Stimulated activated CD4-positive, alpha-beta T cell treated with anti-CD3 and anti-CD28 coated beads, Interleukin-2, amount 100 ng/mL, for 24 hours (primary cell): ENCODE measurements around the gene PODN.

ENCODE experiments used
- DNase-seq, 2 donors: peaks; one replicate each; pipeline ENCODE4 v3.0.0-alpha.2; 2020

Gene PODN

DNA sequence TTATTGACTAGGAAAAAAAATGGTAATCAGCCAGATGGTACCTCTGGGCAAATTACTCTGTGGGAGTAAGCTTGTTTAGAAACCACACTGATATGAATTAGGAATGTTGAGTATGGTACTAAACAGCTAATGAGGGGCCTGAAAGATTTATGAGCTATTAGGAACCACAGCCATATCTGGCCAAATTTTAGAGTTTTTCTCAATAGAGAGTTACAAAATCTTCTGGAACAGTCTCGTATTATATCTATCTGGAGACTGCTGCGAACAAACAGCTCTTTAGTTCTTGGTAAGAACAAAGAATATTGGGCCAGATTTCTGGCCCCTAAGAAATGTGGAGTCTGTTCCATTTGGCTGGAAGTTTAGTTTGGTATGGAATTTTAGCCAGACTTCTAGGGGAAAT, 4.9 kb upstream of the PODN start:
- no peak for DNase-seq

- DNase-seq: no peak
Measured at GRCh38 chr1:53060579-53060978, 1.4 kb upstream of the PODN start.

GRCh38 chr1:53061123-53061858, 722 bp upstream of the PODN start:
- no peak for DNase-seq

- no peak for DNase-seq
Measured at GRCh38 chr1:53062708-53063591, 937 bp downstream of the PODN start.

- no peak for DNase-seq
Measured at GRCh38 chr1:53063744-53064515, 1.9 kb downstream of the PODN start.

DNA sequence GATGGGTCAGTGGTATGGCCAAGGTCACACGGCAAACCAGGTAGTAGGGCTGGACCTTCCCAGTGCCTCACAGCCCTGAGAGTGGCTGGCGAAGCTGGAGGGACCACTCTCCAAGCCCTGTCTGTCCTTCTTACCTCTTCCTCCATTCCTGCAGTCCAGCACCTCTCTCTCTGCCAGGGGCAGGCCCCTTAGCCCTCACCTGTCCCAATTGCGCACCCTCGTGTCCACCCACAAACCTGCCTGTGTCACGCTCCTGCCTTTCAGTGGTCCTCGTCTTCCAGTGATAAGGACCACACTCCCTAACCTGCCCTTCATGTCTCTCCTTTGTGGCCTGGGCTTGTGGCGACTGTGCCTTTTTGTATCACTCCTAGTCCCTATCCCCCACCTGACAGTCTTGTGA, 3.4 kb downstream of the PODN start:
- no peak for DNase-seq

DNA sequence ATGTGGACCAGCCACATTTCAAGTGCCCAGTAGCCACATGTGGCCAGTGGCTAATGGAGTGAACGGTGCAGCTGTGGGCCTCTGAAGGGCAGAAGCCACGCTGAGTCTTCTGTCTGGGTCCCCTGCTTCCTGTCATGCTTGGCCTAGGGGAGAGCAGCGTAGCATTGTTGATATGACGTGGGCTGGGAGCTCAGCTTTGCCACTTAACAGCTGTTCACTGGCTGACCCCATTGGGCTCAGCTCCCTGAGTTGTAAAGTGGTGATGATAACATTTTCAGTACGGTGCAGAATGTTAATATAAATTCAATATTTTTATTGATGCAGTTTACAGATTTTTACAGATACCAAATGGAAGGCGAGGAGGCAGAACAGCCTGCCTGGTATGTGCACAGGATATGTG, 4.5 kb downstream of the PODN start:
- no peak for DNase-seq

GRCh38 chr1:53066891-53067738, 5.1 kb downstream of the PODN start:
- DNase-seq: no peak

DNA sequence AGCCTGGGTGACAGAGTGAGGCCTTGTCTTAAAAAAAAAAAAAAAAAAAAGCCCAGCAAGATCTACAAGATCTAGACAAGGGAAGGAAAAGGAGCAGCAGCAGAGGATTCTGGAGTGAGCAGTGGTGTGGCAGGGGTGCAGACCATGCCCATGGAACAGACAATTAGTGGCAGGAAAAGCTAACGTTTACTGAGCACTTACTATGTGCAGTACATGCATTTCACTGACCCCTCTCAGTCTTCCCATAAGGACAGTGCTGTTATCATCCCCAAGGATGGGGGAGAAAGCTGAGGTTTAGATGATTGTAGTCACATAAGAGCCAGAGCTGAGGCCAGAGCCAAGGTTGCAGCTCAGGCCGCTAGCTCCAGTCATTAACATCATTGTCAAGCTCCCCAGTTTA, 5.9 kb downstream of the PODN start:
- DNase-seq: no peak

DNA sequence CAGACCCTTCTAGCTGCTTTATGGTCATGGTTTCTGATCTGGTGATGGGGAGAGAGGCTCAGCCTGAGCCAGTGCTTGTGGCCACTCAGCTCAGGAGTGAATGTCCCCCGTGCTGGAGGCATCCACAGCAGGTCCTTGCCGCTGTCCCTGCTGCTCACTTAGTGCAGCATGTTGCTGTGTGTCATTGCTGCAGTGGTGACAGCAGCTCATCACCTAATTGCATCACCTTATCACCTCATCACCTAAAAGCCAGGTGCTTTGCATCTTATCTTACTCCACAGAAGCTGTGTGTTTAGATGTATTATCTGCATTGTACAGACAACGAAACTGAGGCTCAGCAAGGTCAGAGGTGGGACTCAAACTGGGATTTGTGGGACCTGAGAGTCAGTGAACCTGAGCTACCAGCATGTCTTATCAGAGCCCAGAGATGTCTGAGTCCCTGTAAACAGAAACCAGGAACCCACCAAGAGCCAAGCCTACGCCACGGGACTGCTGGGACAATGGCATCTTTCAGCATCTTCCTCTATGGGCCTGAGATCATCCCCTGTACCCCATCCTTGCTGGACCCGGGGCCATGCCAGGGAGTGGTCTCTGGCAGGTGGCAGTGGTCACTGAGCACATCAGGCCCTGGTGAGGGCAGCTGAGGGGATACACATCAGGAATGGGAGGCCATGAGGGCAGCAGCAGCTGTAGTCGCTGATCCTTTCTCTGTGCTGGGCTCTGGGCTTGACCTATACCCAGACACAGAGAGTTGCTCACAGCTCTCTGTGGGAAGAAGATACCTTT, 6.5 kb downstream of the PODN start:
- no peak for DNase-seq

GRCh38 chr1:53069265-53069662, 7.3 kb downstream of the PODN start:
- DNase-seq: no peak

DNA sequence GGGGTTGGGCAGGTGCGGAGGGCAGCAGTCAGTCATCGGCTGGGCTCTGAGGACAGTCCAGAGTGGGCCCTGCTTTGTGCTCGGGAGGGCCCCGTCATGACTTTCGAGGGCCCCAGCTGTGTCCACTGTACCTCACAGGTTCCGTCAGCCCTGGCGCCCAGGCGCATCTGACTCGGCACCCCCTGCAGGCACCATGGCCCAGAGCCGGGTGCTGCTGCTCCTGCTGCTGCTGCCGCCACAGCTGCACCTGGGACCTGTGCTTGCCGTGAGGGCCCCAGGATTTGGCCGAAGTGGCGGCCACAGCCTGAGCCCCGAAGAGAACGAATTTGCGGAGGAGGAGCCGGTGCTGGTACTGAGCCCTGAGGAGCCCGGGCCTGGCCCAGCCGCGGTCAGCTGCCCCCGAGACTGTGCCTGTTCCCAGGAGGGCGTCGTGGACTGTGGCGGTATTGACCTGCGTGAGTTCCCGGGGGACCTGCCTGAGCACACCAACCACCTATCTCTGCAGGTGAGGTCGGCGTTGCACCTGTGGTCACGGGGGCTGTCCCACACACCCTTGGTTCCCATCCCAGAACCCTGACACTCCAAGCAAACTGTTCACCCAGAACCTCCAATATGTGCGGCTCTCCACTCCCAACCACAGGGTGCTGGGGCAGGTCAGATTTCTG, 7.8 kb downstream of the PODN start:
- DNase-seq: no peak

GRCh38 chr1:53070621-53071020, 8.6 kb downstream of the PODN start:
- no peak for DNase-seq

GRCh38 chr1:53071167-53071865, 9.3 kb downstream of the PODN start:
- DNase-seq: no peak

- no peak for DNase-seq
Measured at GRCh38 chr1:53071915-53072314, 9.9 kb downstream of the PODN start.

- no peak for DNase-seq
Measured at GRCh38 chr1:53073287-53073686, 11.3 kb downstream of the PODN start.

- no peak for DNase-seq
Measured at GRCh38 chr1:53073868-53074311, 11.9 kb downstream of the PODN start.

GRCh38 chr1:53074313-53075154, 12.5 kb downstream of the PODN start:
- DNase-seq: no peak

- no peak for DNase-seq
Measured at GRCh38 chr1:53075206-53075605, 13.2 kb downstream of the PODN start.
